ENCODE results near the gene TEX48.

DNA sequence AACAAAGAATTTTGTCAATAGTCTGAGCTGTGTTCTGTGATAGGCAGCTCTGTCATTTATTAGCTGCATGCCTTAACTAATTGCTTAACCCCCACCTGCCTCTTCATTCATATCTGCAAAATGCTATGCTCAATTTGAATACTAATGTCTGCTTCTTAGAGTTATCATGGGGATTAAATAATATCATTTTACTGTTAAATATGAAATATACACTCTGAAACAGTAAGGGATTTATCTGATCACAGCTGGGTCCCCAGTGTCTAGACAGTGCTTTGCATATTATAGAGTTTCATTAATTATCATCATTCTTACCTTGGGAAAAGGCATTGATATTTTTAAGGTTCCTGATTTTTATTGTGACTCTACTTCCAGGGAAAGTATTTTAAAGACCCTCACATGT, 12.0 kb downstream of the TEX48 start:
- TF ChIP-seq CTCF (conservative IDR thresholded peaks at IDR 0.05), result no peak
- TF ChIP-seq ZFX (IDR thresholded peaks at IDR 0.05), result no peak
